ENCODE measurements around the gene TMEM170B.
A peak's percentile ranks its signal among the peaks of the same experiment; 100 is the strongest.
"Not testable (repeated sequence)": the region's sequence is repeated elsewhere in the genome, so short reads cannot be mapped to it uniquely, and the experiment has no call there.

The TMEM170B gene

DNA sequence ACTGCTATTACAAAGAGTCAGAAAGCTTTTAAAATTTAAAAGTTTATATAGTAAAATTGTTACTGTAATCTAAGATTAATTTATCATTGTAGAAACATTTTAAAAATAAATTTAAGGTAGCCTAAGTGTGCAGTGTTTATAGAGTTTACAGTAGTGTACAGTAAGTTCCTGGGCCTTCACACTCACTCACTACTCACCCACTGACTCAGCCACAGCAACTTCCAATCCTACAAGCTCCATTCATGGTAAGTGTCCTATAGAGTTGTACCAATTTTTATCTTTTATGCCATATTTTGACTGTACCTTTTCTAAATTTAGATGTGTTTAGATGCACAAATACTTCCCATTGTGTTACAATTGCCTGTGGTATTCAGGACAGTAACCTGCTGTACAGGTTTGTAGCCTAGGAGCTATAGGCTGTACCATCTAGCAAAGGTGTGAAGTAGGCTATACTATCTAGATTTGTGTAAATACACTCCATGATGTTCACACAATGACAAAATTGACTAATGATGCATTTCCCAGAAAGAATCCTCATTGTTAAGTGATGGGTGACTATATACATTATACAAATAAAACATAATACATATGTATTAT is 10.2 kb upstream of the TMEM170B start:
- no peak for DNase-seq (ENCODE audit: low read depth in 1 of 2, low spot score in 1 of 2)

DNA sequence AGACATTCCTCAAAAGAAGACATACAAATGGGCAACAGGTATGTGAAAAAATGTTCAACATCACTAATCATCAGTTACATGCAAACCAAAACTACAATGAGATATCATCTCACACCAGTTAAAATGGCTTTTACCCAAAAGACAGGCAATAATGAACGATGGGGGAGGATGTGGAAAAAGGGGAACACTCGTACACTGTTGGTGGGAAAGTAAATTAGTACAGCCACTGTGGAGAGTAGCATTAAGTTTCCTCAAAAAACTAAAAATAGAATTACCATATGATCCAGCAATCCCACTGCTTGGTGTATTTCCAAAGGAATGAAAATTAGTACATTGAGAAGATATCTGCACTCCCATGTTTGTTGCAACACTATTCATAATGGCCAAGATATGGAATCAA is 8.6 kb upstream of the TMEM170B start:
- no peak for DNase-seq (ENCODE audit: low read depth in 1 of 2, low spot score in 1 of 2)

DNA sequence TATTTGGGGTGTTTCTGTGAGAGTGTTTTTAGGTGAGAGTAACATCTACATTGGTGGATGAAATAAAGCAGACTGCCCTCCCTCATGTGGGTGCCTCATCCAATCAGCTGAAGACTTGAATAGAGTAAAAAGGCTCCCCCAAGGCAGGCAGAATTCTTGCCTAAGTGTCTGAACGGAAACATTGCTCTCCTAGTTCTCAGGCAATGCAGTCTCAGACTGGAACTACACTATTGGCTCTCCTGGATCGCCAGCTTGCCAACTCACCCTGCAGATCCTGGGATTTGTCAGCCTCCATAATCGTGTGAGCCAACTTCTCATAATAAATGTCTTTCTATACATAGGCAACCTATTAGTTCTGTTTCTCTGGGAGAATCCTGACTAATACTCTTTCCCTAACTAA is 5.5 kb upstream of the TMEM170B start:
- DNase-seq (ENCODE audit: low read depth in 1 of 2, low spot score in 1 of 2) = no peak

DNA sequence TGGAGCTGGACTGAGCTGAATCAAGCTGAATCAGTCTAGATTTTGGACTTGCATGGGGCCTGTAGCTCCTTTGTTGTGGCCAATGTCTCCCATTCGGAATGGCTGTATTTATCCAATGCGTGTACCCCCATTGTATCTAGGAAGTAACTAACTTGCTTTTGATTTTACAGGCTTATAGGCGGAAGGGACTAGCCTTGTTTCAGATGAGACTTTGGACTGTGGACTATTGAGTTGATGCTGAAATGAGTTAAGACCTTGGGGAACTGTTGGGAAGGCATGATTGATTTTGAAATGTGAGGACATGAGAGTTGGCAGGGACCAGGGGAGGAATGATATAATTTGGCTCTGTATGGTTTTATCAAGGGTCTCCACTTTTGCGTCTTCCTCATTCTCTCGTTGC is 3.0 kb upstream of the TMEM170B start:
- DNase-seq (ENCODE audit: low read depth in 1 of 2, low spot score in 1 of 2) = no peak

DNA sequence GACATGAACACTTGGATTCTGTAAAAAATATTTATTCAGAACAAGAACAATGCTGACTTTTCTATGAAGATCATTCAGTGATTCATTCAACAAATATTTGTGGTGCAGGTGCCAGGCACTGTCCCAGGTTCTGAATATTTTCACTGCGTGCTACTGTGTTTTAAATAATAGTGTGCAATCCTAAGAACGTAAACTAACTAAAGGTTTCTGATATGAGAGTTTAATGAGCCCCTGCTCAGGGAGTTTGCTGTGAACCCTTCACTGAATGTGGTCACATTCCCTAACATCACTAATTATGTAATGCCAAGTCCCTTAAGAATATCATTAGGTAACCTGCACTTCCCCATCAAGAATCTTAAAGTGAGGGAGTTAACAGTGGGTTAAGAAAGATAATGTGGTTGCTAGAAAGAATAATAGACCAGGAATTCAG is 1.7 kb upstream of the TMEM170B start:
- DNase-seq (ENCODE audit: low read depth in 1 of 2, low spot score in 1 of 2) = no peak

DNA sequence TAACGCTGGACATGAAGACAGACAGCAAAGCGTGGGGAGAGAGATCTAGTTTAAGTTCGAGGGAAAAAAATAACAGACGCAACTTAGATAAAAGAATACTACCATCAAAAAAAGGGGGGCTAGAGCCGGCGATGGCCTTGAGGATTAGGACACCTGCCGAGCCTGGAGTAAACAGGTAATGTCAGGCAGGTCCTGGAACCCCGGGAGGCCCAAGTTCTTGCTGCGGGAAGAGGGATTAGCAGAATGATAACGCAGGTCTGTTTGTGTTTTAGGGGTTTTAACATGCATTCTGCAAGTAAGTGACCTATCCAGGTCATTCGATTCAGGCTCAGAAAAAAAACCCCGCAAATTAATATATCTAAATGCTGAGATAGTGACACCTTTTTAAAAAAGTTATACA is 754 bp upstream of the TMEM170B start:
- DNase-seq (ENCODE audit: low read depth in 1 of 2, low spot score in 1 of 2) = no peak

DNA sequence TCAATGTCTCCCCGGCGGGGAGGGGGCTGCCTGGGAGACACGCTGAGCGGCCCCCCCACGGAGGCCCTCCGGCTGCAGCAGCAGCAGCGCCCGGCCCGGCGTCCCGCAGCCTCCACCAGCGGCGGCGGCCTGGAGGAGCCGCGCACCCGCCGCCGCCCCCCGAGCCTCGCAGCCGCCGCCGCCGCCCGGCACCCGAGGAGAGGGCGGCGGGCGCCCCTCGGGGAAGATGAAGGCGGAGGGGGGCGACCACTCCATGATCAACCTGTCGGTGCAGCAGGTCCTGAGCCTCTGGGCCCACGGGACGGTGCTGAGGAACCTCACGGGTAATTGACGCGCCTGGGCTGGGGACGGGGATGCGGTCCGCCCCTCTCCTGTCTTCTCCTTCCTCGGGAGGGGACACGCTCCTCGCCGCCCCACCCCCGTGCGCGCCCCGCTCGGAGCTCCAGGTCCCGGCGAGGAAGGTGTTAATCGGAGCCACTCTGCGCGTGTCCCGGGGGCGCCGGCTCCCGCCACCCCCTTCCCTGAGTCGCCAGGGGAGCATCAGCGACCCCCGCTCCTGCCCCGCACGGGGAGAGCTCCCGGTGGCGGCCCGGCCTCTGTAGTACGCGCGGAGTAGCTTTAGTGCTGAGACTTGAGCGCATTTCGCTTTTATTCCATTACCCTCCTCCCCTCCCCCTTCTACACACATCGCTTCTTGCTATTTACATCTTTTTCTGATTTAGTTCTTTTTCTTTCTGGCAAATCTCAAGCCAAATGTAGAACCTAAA is 686 bp downstream of the TMEM170B start:
- peak in 1 of 2 donors; percentile 6 for DNase-seq (ENCODE audit: low read depth in 1 of 2, low spot score in 1 of 2)

DNA sequence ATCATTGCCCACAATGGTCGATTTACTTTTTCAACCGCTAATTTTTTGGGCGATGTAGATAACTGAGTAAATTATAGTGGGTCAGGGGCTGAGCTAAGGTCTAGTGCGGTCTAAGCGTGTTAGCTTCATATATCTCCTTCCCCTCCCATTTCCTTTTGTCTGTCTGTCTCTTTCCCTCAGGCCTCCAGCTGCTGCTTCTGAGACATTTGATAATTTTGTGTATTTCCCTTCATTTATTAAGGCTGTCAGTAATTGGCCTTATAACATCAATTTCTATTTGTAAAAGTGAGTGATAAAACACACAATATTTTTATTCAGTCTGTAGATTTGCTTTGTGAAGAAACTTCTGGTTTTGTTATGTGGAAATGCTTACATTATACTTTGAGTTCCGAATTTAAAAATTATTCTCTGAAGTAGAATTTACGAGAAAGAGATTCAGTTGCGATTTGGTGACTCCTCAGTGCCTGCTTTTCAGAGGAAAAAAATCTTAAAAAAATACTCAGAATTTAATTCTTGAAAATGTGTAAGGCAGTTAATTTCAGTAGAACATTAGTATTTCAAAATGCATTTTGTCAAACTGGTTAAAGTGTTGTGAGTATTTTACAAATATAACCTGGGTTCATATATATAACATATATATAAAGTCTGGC is 1.4 kb downstream of the TMEM170B start:
- DNase-seq (ENCODE audit: low read depth in 1 of 2, low spot score in 1 of 2) = no peak

DNA sequence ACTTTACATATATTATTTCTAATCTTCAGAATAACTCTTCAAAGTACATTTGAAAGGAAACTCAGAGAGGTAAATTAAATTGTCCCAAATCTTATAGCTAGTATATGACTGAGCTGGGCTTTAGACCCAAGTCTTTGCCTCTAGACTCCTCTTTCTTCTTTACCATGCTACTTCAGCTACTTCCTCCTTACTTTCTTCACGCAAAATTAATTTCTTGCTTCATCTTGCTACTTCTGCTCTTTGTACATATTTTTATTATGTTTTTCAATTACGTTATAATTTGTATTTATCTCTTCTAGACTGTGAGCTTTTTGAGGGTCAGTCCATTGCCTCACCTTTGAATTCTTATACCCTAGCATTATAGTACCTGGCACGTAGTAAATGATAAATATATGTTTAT is 5.3 kb downstream of the TMEM170B start:
- no peak for DNase-seq (ENCODE audit: low read depth in 1 of 2, low spot score in 1 of 2)

DNA sequence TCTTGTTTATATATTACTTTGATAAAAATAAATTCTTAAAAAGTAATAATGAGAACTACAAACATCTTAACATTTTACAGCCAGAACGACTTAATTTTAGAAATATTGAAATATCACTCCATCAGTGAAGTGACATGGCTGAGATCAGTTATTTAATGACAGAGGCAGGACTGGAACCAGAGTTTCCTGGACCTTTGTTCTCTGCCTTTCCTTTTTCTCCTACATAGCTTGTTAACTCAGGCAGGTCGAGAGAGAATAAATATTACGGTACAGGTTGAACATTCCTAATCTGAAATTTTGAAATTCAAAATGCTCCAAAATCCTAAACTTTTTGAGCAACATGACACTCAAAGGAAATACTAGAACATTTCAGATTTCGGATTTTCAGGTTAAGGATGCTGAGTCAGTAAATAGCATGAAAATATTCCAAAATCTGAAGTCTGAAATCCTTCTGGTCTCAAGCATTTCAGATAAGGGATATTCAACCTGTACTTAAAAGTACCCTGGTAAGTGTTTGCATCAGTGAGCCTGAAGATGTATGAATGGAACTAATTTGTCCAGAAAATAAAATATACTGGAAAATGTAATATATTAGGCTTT is 6.5 kb downstream of the TMEM170B start:
- DNase-seq (ENCODE audit: low read depth in 1 of 2, low spot score in 1 of 2) = no peak

DNA sequence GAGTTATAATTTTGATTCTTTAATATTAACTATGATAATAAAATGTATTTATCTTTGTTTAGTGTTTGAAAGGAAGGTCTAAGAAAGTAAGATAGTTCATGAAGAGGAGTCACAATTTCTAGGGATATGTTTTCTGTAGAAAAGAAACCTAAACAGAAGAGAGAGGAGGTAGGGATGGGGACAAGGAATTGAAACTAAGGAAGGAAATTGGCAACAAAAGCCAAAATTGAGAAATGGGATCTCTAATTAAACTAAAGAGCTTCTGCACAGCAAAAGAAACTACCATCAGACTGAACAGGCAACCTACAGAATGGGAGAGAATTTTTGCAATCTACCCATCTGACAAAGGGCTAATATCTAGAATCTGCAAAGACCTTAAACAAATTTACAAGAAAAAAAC is 10.3 kb downstream of the TMEM170B start:
- not testable (repeated sequence) for DNase-seq (ENCODE audit: low read depth in 1 of 2, low spot score in 1 of 2)

DNA sequence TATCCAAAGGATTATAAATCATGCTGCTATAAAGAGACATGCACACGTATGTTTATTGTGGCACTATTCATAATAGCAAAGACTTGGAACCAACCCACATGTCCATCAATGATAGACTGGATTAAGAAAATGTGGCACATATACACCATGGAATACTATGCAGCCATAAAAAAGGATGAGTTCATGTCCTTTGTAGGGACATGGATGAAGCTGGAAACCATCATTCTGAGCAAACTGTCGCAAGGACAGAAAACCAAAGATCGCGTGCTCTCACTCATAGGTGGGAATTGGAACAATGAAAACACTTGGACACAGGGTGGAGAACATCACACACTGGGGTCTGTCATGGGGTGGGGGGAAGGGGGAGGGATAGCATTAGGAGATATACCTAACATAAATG is 11.0 kb downstream of the TMEM170B start:
- DNase-seq (ENCODE audit: low read depth in 1 of 2, low spot score in 1 of 2) = not testable (repeated sequence)

DNA sequence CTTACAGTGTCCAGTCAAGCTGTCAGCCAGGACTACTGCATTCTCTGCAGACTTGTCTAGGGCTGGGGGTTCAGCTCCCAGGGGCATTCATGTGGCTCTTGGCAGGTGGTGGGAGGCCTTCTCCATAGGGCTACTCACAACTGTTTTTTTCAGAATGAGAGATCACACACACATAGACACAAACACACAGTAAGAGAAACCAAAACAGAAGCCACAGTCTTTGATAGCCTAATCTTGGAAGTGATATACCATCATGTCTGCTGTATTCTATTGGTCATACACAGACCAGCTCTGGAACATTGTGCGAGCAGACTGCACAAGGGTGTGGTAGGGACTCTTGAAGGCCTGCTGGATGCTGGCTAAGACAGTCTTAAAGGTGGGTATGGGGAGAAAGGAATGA is 13.5 kb downstream of the TMEM170B start:
- DNase-seq (ENCODE audit: low read depth in 1 of 2, low spot score in 1 of 2) = no peak

DNA sequence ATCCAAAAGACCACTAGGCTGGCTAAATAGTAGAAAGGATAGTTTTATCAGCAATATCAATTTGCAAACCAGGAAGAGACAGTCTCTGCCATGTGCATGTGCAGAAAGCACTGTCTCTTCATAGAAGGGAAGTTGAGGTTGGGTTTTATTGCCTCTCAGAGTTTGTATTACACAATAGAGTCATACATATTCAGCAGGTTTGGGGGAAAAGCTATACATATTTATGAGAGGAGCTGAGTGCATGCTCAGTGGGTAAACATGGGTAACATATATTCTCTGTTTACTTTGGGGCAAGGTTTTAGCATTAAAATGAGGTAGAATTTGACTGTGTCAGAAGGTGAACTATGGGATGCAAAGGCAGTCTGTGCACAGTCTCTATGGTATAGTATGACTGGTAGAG is 14.9 kb downstream of the TMEM170B start:
- no peak for DNase-seq (ENCODE audit: low read depth in 1 of 2, low spot score in 1 of 2)

DNA sequence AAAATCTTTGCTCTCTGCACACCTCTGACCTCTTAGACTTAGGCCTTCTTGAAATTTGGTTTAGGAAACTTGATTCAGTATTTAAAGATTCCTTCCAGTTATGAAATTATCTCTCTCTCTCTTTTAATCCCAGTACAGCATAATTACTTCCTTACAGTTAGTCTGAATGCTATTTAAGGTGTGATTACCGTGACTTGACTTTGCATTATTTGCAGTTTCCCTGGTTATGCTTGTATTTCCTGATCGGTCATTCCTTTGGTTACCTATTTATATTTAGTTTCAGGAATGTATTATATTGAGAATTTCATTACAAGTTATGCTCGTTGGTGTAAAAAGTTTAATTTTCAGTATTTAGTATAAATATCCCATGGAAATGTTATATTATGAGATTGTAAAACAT is 16.3 kb downstream of the TMEM170B start:
- no peak for DNase-seq (ENCODE audit: low read depth in 1 of 2, low spot score in 1 of 2)

DNA sequence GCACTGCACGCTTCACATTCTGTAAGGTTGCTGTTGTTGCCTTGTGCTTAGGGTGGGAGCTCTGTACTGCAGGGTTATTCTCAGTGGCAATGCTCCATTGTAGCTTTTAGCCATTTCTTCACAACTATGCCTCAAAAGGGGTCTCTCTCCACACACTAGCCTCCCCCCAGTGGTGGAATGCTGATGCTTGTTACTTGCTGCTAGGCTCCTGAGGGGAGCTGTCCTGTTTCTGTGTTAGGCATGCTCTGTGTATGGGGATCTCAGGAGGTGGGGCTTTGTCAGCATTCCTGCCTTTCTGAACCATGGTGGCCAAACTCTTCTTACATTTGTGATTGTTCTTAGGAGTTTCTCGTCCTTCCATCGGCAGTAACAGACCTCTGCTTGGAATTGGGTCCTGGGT is 18.8 kb downstream of the TMEM170B start:
- DNase-seq (ENCODE audit: low read depth in 1 of 2, low spot score in 1 of 2) = no peak

DNA sequence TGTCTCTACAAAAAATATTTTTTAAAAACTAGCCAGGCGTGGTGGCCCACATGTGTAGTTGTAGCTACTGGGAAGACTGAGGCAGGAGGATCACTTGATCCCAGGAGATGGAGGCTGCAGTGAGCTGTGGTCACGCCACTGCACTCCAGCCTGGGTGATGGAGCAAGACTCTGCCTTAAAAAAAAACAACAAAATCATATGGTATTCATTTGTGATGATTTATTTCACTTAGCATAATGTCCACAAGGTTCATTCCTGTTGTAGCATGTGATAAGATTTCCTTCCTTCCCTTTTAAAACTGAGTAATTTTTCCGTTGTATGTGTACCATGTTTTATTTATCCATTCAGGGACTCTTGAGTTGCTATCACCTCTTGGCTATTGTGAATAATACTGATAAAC is 26.2 kb downstream of the TMEM170B start:
- no peak for DNase-seq (ENCODE audit: low read depth in 1 of 2, low spot score in 1 of 2)

DNA sequence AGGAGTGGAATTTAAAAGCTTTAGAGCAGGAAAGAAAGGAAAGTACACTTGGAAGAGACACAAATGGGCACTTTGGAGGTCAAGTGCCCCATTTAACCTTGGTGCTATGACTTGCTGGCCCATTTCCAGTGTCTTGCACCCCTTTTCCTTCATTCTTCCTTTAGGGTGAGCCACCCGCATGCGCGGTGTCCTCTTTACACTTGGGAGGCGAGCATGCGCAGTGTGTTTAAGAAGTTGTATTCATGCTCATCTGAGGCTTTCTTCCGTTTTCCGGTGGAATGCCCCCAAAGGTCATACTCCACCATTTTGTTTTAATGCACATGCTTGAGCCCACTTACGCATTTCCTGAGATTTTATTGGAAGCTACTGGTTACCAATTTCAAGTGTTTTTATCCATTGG is 29.1 kb downstream of the TMEM170B start:
- DNase-seq (ENCODE audit: low read depth in 1 of 2, low spot score in 1 of 2) = no peak

DNA sequence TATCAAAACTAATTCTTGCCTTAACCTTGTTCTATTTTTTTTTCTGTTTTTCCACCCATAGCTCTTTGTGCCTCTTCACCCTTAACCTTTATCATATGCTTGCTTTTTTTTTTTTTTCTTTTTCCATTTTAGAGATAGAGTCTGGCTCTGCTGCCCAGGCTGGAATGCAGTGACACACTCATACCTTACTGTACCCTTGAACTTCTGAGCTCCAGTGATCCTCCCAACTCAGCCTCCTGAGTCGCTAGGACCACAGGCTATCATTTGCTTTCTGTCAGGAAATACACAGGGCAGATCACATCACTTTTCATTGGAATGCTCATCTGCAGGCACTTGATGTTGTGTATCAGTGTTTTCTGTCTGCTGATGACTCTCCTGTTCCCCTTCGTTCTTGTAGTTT is 33.5 kb downstream of the TMEM170B start:
- DNase-seq (ENCODE audit: low read depth in 1 of 2, low spot score in 1 of 2) = no peak

DNA sequence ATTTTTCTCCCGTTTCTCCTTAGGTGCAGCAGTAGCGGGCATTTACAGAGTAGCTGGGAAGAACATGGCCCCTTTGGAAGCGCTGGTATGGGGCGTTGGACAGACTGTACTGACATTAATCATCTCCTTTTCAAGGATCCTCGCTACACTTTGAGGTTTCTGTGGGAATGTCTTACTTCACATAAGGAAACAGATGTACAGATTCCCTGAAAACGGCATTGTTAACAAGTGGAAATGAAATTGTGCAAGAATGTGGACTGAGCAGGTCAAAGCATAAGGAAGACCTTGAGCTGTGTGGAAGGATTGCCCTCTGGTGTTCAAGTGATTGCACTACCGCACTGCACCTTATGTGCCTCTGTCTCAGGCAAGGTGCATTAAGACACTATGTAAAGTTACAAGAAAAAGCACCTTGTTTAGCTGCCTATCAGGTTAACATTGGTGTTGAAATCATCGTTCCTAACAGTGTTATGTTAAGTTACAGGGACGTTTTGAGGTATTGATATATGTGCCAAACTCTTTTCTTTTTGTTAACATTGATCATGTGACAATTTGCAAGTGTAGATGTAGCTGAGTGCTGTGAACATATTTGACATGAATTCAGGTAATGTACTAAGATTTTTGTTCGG is 38.0 kb downstream of the TMEM170B start:
- peak in 1 of 2 donors; percentile 55 for DNase-seq (ENCODE audit: low read depth in 1 of 2, low spot score in 1 of 2)

DNA sequence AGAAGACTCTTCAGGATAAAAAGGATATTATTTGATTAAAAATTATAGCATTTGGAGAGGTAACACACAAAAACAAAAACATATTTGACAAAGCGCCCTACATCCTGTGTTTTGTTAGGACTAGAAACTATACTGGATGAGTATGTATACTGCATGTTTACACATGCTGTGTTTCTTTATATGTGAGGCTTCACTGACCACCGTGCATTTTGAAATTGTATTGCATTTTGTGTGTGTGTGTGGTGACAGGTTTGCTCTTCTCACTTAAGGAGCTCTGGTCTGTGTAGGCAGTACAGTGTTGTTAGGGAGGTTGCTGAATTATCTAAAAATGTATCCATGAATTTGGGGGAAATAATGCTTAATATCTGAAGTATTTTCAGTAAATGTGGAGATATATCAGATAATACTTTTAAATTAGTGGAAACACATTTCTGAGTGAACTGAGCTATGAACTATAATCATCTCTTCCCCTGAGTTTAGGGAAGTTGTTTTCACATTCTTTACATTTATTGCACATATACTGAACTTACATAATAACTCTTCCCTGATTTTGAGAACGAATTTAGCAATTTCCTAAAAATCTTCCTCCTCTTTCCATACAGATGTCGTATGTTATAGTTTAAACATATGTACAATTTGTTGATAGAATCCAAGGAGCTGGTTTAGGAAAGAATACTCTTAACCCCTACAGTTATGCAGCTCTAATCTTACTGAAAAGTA is 43.3 kb downstream of the TMEM170B start:
- no peak for DNase-seq (ENCODE audit: low read depth in 1 of 2, low spot score in 1 of 2)

Measured in activated CD4-positive, alpha-beta T cell treated with anti-CD3 and anti-CD28 coated beads, Interleukin-2, amount 50 U/mL, for 24 hours (primary cell).